GM12875 (cell line): ENCODE results near the gene ARMC8.

Experiments used
- H3K4me3 ChIP-seq: one replicate; pipeline ENCODE4 v1.5.1; 2011; ENCODE audit warnings: low read depth, low read length, control low read depth
- TF ChIP-seq, protein P1 (sequence below): IDR thresholded peaks from 2 replicates; pipeline ENCODE4 v1.5.1; 2011; ENCODE audit warnings: low read depth, mild to moderate bottlenecking, control low read depth, inconsistent platforms, low read length, moderate library complexity, borderline replicate concordance; ENCODE audit not compliant: insufficient read depth

The ARMC8 gene

DNA sequence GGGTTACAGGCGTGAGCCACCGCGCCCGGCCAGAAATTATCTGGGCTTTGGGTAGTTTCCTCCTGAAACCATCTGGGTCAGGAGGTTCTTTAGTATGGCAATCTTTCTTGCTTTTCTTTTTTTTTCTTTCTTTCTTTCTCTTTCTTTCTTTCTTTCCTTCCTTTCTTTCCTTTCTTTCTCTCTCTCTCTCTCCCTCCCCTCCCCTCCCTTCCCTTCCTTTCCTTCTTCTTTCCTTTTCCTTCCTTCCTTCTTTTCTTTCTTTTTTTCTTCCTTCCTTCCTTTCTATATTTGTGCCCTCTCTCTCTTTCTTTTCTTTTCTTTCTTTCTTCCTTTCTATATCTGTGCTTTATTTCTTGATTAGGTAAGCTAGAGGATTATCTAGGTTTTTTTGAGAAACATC is 29.4 kb upstream of the ARMC8 start:
- H3K4me3 ChIP-seq, result no peak overlapping the region
- TF ChIP-seq, protein P1, sequence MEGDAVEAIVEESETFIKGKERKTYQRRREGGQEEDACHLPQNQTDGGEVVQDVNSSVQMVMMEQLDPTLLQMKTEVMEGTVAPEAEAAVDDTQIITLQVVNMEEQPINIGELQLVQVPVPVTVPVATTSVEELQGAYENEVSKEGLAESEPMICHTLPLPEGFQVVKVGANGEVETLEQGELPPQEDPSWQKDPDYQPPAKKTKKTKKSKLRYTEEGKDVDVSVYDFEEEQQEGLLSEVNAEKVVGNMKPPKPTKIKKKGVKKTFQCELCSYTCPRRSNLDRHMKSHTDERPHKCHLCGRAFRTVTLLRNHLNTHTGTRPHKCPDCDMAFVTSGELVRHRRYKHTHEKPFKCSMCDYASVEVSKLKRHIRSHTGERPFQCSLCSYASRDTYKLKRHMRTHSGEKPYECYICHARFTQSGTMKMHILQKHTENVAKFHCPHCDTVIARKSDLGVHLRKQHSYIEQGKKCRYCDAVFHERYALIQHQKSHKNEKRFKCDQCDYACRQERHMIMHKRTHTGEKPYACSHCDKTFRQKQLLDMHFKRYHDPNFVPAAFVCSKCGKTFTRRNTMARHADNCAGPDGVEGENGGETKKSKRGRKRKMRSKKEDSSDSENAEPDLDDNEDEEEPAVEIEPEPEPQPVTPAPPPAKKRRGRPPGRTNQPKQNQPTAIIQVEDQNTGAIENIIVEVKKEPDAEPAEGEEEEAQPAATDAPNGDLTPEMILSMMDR, result no peak

DNA sequence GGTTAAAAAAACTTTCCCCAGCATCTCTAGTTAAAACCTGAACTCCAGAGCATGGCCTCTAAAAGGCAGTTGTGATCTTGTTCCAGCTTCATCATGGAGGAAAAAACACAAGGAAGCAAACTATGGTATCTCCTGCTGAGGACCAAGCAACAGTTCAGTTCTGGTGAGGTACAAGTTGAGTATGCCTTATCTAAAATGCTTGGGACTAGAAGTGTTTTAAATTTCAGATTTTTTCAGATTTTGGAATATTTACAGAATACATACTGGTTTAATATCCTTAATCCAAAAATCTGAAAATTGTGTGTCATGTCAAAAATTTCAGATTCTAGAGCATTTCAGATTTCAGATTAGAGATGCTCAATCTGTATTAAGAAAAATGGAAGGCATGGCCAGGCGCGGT is 22.0 kb upstream of the ARMC8 start:
- H3K4me3 ChIP-seq, result no peak overlapping the region
- TF ChIP-seq, protein P1, result no peak

DNA sequence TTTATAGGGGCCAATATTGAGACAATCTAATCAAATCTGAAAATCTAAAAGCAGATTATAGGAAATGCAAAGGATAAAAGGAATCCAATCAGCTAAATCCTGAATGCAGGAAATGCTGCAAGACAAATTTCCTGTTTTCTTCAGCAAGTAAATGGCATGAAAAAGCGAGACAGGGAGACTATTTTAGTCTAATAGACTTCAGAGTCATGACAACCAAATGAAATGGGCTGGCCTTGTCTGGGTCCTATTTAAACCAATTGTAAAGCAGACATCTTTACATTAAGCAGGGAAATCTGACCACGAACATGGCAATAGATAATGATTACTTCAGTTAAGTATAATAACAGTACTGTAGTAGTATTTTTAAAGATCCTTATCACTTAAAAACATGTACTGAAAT is 14.5 kb upstream of the ARMC8 start:
- TF ChIP-seq, protein P1, result no peak
- H3K4me3 ChIP-seq, result no peak overlapping the region

DNA sequence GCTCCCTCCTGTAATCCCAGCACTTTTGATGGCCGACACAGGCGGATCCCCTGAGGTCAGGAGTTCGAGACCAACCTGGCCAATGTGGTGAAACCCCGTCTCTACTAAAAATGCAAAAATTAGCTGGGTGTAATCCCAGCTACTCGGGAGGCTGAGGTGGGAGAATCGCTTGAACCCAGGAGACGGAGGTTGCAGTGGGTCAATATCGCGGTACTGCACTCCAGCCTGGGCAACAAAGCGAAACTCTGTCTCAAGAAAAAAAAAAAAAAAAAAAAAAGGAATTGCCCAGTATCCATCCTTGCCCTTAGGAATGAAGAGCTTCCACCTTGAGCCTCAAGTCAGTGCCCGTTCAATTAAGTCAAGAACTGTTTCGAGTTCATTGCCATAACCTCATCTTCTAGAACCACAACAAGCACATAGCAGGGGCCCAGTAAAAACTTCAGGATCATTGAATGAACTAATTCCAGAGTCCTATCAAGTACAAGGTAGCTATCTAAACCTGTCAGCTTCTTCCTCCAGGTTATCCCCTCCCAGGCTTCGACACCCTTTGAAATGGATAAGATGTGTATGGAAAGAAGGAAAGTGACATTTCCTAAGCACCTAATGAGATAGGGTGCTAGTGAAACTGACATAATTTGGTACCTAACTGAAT is 13.2 kb upstream of the ARMC8 start:
- TF ChIP-seq, protein P1, result no peak

DNA sequence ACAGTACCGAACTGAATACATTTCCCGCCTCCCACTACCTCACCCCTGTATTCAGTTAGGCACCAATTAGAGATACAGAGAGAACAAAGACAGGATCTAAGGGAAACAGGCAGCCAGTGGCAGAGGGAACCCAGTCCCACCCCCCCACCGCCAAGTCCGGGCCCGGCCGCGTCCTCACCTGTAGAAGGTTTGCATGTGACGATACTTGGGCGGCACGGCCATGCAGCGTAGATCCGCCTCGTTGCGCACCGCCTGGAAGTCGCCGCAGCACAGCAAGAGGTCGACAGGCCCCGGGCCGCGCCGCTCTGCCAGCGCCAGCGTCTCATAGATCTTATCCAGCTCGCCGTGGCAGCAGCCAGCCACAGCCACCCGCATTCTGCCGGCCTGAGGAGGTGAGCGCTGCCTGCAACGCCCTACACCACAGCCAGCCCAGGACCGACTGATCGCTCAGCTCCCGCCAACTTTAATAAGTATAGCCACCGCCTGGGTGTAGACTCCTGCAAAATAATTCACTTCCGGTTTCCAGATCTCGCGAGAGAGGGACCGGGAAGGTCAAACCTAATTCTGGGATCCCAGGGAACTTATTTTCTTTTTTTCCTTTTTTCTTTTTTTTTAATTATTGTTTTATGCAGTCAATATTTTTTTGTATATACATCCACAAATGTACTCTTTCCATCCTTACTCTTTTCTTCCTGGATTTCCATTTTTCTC is 12.5 kb upstream of the ARMC8 start, which contains the start of gene DBR1:
Gene DBR1, minus strand, starts transcription at position 501 of the 711 bp plus-strand sequence. Its CDS starts 126 bp downstream, at position 375.
- peak within 1 kb of the TSS; percentile 89 for H3K4me3 ChIP-seq
- TF ChIP-seq, protein P1, result no peak

More for the DNA sequence above, 13.2 kb upstream of the ARMC8 start:
- peak overlapping the region; percentile 89 for H3K4me3 ChIP-seq

DNA sequence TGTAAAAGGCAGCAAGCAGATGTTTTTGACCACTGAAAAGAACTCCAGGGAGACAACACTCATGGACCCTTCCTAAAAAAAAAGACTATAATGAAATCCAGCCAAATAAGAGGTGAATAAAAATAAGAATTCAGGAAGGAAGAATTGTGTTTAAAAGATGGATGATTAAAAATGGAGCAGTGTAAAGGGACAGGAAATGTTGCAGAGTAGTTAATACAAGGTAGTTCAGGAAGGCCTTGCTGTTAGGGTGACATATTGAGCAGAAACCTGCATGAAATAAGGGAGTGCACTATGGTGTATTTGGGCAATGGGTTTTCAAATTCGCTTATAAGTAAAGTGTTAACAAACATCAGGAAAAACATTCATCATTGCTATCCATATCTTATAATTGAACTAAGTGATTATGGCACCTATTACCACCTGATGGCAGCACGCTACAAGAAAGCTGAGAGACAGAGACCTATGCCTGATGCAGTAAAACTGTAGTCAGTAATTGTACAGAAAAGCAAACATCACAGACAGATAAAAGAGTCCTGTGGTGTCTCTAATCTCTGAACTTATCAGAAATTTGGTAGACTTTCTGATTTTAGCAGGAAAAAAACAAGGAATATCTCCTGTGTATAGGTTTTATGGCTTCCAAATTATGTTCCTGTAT is 6.6 kb upstream of the ARMC8 start:
- TF ChIP-seq, protein P1, result peak; percentile 46; the same call in 1 of the 2 replicates
- no peak overlapping the region for H3K4me3 ChIP-seq

DNA sequence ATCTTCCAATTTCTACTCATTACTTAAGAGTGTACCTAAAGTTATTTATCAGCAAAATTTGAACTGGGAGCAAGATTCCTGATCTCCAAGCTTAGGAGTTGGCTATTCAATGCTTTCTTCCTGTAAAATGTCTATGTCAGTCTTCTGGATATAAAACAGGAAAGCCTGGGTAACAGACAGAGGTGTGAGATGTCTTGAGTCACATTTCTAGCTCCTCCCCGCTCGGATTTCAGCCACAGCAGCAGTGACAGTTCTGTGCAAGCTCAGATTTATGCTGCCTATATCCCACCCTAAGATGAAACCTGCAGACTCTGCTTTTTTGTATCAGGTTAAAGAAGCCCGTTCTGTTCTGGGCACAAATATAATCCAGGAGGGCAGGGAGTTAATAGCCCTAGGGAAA is 2.1 kb upstream of the ARMC8 start:
- TF ChIP-seq, protein P1, result no peak
- H3K4me3 ChIP-seq, result no peak overlapping the region
